HG02970 (cell line): ENCODE measurements around the gene UBE3A.
"Not testable (repeated sequence)": the region's sequence is repeated elsewhere in the genome, so short reads cannot be mapped to it uniquely, and the experiment has no call there.

ENCODE experiments used
- ATAC-seq: cut with Tn5 transposase; IDR thresholded peaks from one replicate; pipeline ENCODE4 v1.9.1; 2021; ENCODE audit warnings: mild to moderate bottlenecking, moderate library complexity, moderate number of reproducible peaks; ENCODE audit not compliant: unreplicated experiment, low FRiP score

UBE3A gene

DNA sequence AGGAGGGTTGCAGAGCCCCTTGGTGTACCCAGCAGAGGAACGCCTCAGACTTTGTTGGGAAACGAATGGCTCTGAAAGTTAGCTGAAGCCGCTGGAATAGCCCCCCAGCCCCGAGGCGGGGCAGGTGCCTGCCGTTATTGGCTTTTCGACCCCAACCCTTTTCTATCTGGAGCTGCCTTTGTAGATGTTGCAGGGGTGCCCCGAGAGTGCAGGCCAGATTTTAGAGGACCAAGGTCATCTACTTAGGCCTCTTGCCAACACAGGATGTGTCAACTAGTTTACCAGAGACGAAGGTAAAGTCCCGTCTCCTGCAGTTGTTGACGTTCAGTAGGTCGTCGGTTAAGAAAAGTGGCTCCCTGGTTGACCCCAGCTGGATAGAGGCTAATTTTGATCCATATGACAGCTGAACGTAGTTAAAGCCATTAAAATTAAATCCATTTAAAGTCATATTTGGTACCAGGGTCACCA lies 579 bp upstream of the UBE3A start:
- ATAC-seq: no peak

DNA sequence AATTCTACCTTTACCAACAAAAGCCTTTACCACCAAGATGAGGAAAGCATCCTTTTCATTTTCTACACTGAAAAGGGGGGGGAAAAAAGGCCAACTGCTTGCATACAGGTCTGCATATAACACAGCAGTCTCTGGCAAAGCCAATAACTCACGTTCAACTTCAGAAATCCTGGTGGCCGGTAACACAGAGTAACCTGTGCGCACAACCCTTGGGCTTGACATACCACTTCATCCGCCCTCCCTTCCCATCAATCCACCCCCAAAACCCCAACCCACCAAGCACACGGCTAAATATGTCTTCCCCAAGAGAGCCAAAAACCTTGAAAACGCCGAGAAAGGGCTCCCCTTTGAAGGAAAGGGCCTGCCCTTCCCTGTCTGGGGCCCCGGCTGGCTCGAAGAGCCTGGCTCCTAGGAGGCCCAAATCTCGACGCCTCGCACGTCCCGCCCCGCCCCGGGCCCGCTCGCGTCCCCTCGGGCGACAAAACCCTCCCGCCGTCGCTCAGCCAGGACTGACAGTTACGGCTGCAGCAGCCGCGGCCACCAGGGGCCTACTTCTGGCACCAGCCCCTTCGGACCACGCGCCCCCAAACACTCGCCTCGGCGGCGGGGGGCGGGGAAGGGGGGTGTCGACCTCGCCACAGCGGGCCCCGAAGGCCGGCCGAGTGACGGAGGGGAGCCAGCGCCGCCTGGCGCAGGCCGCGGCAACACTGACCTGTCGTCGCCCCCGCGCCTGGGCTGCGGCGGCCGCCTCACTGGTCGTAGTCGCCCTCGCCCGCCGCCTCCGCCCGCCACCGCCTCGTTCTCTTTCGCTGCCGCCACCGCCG lies 835 bp downstream of the UBE3A start:
- peak; percentile 43 for ATAC-seq

GRCh38 chr15:25436707-25437106 lies 2.1 kb downstream of the UBE3A start:
- ATAC-seq: no peak

DNA sequence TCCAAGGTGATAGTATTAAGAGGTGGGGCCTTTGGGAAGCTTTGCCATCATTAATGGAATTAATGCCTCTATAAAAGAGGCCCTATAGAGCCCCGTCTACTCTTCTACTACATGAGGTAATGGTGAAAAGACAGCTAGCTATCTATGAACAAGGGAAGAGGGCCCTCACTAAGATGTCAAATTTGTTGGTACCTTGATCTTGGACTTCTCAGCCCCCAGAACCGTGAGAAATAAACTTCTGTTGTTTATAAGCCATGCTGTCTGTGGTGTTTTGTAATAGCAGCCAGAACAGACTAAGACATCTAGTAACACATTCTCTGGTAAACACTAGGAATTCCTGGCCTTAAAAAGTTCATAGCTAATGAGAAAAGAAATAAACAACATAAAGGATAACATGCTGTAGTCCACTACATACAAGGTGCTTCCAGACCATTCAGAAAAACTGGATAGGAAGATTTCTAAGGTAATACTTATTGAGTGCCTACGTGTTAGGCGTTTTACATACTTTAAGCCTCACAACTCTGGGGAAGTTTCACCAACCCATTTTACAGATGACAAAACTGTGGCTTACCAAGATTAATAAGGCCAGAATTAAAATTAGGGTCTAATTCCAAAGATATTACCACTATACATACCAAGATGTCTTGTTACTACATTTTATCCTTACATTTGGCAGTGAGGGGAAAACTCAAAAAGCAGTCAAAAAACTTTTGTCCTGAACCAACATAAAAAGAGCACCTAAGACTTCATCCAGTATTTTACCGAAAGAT lies 3.2 kb downstream of the UBE3A start:
- ATAC-seq: no peak

GRCh38 chr15:25433118-25433865 lies 5.5 kb downstream of the UBE3A start:
- no peak for ATAC-seq

DNA sequence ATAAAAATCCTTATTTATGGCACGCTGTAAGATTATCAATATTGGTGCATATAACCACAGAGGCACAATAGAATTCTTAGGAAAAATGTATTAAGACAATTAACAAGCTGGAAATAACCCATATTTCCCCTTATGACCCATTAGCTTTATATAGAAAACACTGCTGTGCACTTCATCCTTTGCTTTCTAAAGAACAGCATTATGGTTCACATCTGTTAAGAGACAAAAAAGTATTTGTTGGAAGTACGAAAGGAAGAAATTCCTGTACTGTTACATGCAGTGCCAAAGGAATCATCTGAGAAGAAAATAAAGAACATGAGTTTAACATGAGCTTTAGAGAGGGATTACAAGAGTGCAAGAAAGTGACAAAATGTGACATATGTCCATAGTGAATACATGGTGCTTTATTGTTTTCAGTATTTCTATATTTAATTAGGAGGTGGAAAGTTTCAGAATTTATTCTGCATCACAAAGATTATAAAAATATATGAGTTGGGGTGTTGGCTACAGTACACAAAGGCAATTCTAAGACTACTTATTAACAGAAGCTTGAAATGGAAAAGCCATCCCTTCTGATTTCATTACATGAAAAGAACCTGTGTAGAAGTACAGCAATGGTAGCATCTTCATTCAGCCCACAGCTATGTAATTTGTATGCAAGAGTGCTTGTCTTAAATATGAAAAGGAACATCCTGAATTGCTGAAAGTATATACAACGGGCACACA lies 6.8 kb downstream of the UBE3A start:
- ATAC-seq: no peak

GRCh38 chr15:25427861-25428260 lies 11.0 kb downstream of the UBE3A start:
- no peak for ATAC-seq

GRCh38 chr15:25426896-25427610 lies 11.8 kb downstream of the UBE3A start:
- no peak for ATAC-seq

DNA sequence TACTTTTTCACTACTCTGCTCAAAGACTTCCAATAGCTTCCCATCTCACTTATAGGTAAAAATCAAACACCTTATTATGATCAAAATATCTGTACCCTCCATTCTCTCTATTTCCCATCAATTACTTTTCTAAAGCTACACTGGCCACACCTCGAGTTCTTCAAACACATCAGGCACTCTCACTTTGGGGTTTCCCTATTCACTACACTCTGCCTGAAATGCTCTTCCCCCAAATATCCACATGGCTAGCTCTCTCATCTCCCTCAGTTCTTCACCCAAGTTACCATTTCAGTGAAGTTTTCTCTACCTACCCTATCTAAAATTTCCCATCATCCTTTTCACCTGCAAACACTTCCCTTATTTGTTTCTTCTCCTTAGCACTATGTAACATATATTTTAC lies 14.8 kb downstream of the UBE3A start:
- ATAC-seq: no peak

- ATAC-seq: no peak
Observed at GRCh38 chr15:25422021-25422420, 16.8 kb downstream of the UBE3A start.

GRCh38 chr15:25418202-25418601 lies 20.6 kb downstream of the UBE3A start:
- no peak for ATAC-seq

DNA sequence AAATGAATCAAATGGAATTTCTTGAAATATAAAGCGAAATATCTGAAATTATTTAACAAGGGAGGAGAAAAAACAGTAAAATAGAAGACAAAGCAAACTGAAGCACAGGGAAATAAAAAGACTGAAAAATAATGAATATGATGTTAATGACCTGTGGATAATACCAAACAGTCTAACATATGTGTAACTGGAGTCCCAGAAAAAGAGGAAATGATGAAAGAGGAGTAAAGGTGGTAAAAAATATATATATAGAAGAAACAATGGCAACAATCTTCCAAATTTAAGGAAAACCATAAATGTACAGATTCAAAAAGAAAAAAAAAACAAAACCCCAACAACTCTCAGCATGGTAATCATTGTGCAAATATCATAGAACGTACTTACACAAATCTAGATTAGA lies 21.2 kb downstream of the UBE3A start:
- ATAC-seq: no peak

GRCh38 chr15:25416693-25417092 lies 22.1 kb downstream of the UBE3A start:
- ATAC-seq: no peak

GRCh38 chr15:25415707-25416106 lies 23.1 kb downstream of the UBE3A start:
- ATAC-seq: no peak

DNA sequence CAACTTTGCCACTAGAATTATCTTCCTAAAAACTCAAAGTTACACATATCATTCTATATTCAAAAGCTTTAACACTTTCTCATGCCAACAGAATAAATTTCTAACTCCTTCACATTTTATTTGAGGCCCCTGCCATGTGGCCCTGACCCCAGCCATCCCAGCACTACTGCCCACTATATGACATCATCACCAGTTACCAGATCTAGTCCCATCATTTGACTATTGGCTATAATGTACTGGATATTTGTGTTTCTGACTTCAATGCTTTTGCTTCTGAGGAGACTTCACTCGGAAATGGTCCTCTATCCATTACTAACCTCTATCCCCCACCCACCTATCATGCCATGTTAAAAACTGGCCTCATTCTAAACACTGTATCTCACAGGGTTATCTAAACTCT lies 23.6 kb downstream of the UBE3A start:
- ATAC-seq: no peak

- no peak for ATAC-seq
Observed at GRCh38 chr15:25410649-25411048, 28.2 kb downstream of the UBE3A start.

DNA sequence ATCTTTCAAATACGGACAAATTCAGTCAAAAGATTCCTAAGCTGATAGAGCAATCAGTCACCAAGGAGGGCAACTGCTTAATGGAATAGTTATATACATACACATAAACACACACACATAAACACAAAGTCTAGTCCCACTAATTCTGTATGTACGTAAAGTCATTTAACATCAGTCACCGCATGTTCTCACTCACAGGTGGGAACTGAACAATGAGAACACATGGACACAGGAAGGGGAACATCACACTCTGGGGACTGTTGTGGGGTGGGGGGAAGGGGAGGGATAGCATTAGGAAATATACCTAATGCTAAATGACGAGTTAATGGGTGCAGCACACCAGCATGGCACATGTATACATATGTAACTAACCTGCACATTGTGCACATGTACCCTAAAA lies 29.1 kb downstream of the UBE3A start:
- not testable (repeated sequence) for ATAC-seq

DNA sequence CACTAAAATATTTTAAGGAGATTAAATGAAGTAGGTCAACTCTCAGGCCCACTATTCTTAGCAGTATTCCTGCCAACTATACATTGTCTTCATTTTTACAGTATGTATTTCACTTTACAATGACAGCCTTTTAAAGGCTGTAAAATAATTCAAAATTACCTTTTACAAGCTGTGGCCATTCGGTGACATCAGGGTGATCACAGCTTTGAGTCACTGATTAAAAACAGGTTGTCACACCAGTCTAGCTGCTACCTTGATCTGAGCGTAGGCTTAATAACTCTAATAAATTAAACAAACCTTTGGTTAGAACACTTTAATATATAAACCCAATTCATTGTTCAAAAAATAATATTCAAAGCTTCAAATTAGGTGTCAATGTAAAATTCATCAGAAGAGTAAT lies 29.9 kb downstream of the UBE3A start:
- ATAC-seq: no peak

- no peak for ATAC-seq
Observed at GRCh38 chr15:25408428-25408827, 30.4 kb downstream of the UBE3A start.

GRCh38 chr15:25407950-25408349 lies 30.9 kb downstream of the UBE3A start:
- no peak for ATAC-seq
